CD14-positive monocyte (primary cell): Measurements from ENCODE around the gene PHLDA2. TPM values are rescaled to one million over a fixed set of nuclear protein-coding genes. Genes with fewer than 3 reads are reported as not detected.

Source experiments
- DNase-seq, 3 donors: peaks; one replicate each; pipeline ENCODE4 v3.0.0-alpha.2; 2011 to 2022
- H2AFZ ChIP-seq: 2 replicates; pipeline ENCODE4 v1.6.0; 2012; ENCODE audit warnings: mild to moderate bottlenecking, low read depth, low read length, inconsistent platforms; ENCODE audit not compliant: insufficient read depth, poor library complexity, severe bottlenecking
- H3K27ac ChIP-seq, 2 donors: 1 replicate in 1 of 2; 2 replicates in 1 of 2; pipeline ENCODE4 v1.5.1; 2012 to 2013; ENCODE audit warnings: low read length in 2 of 2, control low read depth in 1 of 2, inconsistent platforms in 1 of 2, low read depth in 1 of 2, mild to moderate bottlenecking in 1 of 2
- H3K27me3 ChIP-seq, 2 donors: one replicate each; pipeline versions ENCODE4 v1.6.0 to v1.6.1; 2011 to 2013; ENCODE audit warnings: low read length in 2 of 2; ENCODE audit not compliant: control insufficient read depth in 2 of 2, insufficient read depth in 2 of 2
- H3K36me3 ChIP-seq, 2 donors: replicated peaks in 1 of 2; 1 replicate in 1 of 2; 2 replicates in 1 of 2; pipeline versions ENCODE4 v1.5.1 to v1.6.1; 2012 to 2013; ENCODE audit warnings: low read length in 2 of 2, control low read depth in 1 of 2, inconsistent platforms in 1 of 2, mild to moderate bottlenecking in 1 of 2; ENCODE audit not compliant: insufficient read depth in 2 of 2, control insufficient read depth in 1 of 2
- H3K4me1 ChIP-seq, 2 donors: 1 replicate in 1 of 2; 2 replicates in 1 of 2; pipeline versions ENCODE4 v1.5.1 to v1.6.1; 2012 to 2013; ENCODE audit warnings: low read length in 2 of 2, control low read depth in 1 of 2, inconsistent platforms in 1 of 2, mild to moderate bottlenecking in 1 of 2, moderate library complexity in 1 of 2; ENCODE audit not compliant: insufficient read depth in 2 of 2, control insufficient read depth in 1 of 2
- H3K4me2 ChIP-seq: replicated peaks from 2 replicates; pipeline ENCODE3; 2012; ENCODE audit warnings: low read length, moderate library complexity, mild to moderate bottlenecking; ENCODE audit not compliant: poor library complexity, severe bottlenecking; ENCODE audit errors: extremely low read depth
- H3K4me3 ChIP-seq, 3 experiments: fragments of 200-600 bp in 1 of 3; sonication (generic) in 1 of 3; replicated peaks in 1 of 3; 1 replicate in 2 of 3; 2 replicates in 1 of 3; pipeline ENCODE4 v1.5.1; 2011 to 2013; ENCODE audit warnings: low read length in 3 of 3, mild to moderate bottlenecking in 3 of 3, control low read depth in 2 of 3, low read depth in 2 of 3, inconsistent platforms in 1 of 3, moderate library complexity in 1 of 3
- H3K79me2 ChIP-seq: 2 replicates; pipeline ENCODE4 v1.6.0; 2012; ENCODE audit warnings: mild to moderate bottlenecking, control low read depth, inconsistent platforms, low read length, moderate library complexity; ENCODE audit not compliant: insufficient read depth
- H3K9ac ChIP-seq: 2 replicates; pipeline ENCODE4 v1.6.0; 2017; ENCODE audit warnings: low read length, mild to moderate bottlenecking; ENCODE audit not compliant: insufficient read depth, poor library complexity, severe bottlenecking
- H3K9me3 ChIP-seq, 2 donors: replicated peaks in 1 of 2; 1 replicate in 1 of 2; 2 replicates in 1 of 2; pipeline versions ENCODE4 v1.5.1 to v1.6.1; 2012 to 2013; ENCODE audit warnings: low read length in 2 of 2, control low read depth in 1 of 2; ENCODE audit not compliant: control insufficient read depth in 1 of 2, insufficient read depth in 1 of 2
- H4K20me1 ChIP-seq: 2 replicates; pipeline ENCODE4 v1.6.0; 2012; ENCODE audit warnings: mild to moderate bottlenecking, low read length, control low read depth, moderate library complexity; ENCODE audit not compliant: insufficient read depth
- H3K27ac Mint-ChIP-seq, 7 donors: one replicate each; pipeline ENCODE4 v1.8.0; 2020; ENCODE audit warnings: mild to moderate bottlenecking in 7 of 7, mixed read lengths in 7 of 7, moderate library complexity in 6 of 7, inconsistent platforms in 2 of 7
- H3K27me3 Mint-ChIP-seq, 3 donors: one replicate each; pipeline ENCODE4 v1.8.0; 2021 to 2022; ENCODE audit warnings: low read depth in 3 of 3, mild to moderate bottlenecking in 3 of 3, mixed read lengths in 3 of 3, moderate library complexity in 3 of 3, inconsistent platforms in 1 of 3
- H3K36me3 Mint-ChIP-seq, 2 donors: one replicate each; pipeline ENCODE4 v1.8.0; 2020; ENCODE audit warnings: mixed read lengths in 2 of 2, inconsistent platforms in 1 of 2, mild to moderate bottlenecking in 1 of 2
- H3K4me1 Mint-ChIP-seq: one replicate; pipeline ENCODE4 v1.8.0; 2020; ENCODE audit warnings: mild to moderate bottlenecking, mixed read lengths
- H3K4me3 Mint-ChIP-seq, 2 donors: one replicate each; pipeline ENCODE4 v1.8.0; 2020; ENCODE audit warnings: mild to moderate bottlenecking in 2 of 2, mixed read lengths in 2 of 2, moderate library complexity in 1 of 2
- H3K9me3 Mint-ChIP-seq, 7 donors: one replicate each; pipeline ENCODE4 v1.8.0; 2020 to 2022; ENCODE audit warnings: mixed read lengths in 7 of 7, mild to moderate bottlenecking in 6 of 7, moderate library complexity in 6 of 7, inconsistent platforms in 2 of 7
- CTCF ChIP-seq: fragments of 200-600 bp; IDR thresholded peaks from one replicate; pipeline ENCODE4 v1.8.0; 2022; ENCODE audit warnings: antibody characterized with exemption, mild to moderate bottlenecking
- WGBS: methylation state at CpG from one replicate; pipeline ENCODE4 v1.1.5; 2013; ENCODE audit warnings: missing lambda C conversion rate; ENCODE audit not compliant: insufficient coverage; 5-methylcytosine and 5-hydroxymethylcytosine counted together
- intact Hi-C, 2 donors: fragments of 100-400 bp; cut with micrococcal nuclease; formaldehyde crosslinking; loops; one replicate each; pipeline versions ENCODE4 v1.15.0 to v1.15.1; 2023
- polyA plus RNA-seq, 3 donors: library from polyadenylated mRNA; depleted of rRNA in 1 of 3; unstranded in 2 of 3; stranded (reverse) in 1 of 3; fragments of 300-500 nt in 2 of 3; fragments of >200 nt in 1 of 3; fragmentation: Illumina TruSeq in 2 of 3; gene quantifications; 1 replicate in 2 of 3; 2 replicates in 1 of 3; pipeline ENCODE4 v1.2.3, GENCODE V29; 2012 to 2021

Gene PHLDA2
- polyA plus RNA-seq, 3 donors = 2.6 to 54.5 (median 4.7) TPM

GRCh38 chr11:2916114-2916891 is 12.9 kb downstream of the PHLDA2 start:
- H3K27ac Mint-ChIP-seq = no peak overlapping the region
- Histone ChIP-seq H3K27me3 (peaks cover 0 to 3% of the 10 kb centered on the region in 2 donors), H2AFZ (no peak overlapping the region), H3K79me2 (no peaks in the 10 kb centered on the region), H3K36me3 (no peaks in the 10 kb centered on the region), H4K20me1 (peaks cover 16% of the 10 kb centered on the region), H3K4me2 (no peak overlapping the region), H3K4me3 (no peak overlapping the region), H3K4me1 (no peaks in the 10 kb centered on the region), H3K9me3 (no peaks in the 10 kb centered on the region), H3K9ac (no peak overlapping the region), H3K27ac (no peak overlapping the region)
- DNase-seq = no peak
- H3K9me3 Mint-ChIP-seq = peaks cover 0 to 2% (median 0%) of the 10 kb centered on the region in 7 donors
- peaks cover 15% of the 10 kb centered on the region for H3K4me1 Mint-ChIP-seq
- H3K36me3 Mint-ChIP-seq = peaks cover 2 to 3% of the 10 kb centered on the region in 2 donors
- no peak for TF ChIP-seq CTCF
- H3K4me3 Mint-ChIP-seq = no peak overlapping the region
- peaks cover 15 to 21% (median 18%) of the 10 kb centered on the region in 3 donors for H3K27me3 Mint-ChIP-seq
- intact Hi-C loops = no loop called here
- WGBS = 97% methylated on average over 11 of the region's 20 CpGs

- peaks cover 0 to 2% (median 0%) of the 10 kb centered on the region in 7 donors for H3K9me3 Mint-ChIP-seq
- no peak overlapping the region for H3K9ac ChIP-seq
- peaks cover 16% of the 10 kb centered on the region for H4K20me1 ChIP-seq
- no peak overlapping the region for H3K4me3 Mint-ChIP-seq
- no peaks in the 10 kb centered on the region for H3K9me3 ChIP-seq
- peaks cover 0 to 3% of the 10 kb centered on the region in 2 donors for H3K27me3 ChIP-seq
- WGBS = 82% methylated on average over 8 of the region's 11 CpGs
- peaks cover 15% of the 10 kb centered on the region for H3K4me1 Mint-ChIP-seq
- no peak overlapping the region for H3K27ac ChIP-seq
- H2AFZ ChIP-seq = no peak overlapping the region
- intact Hi-C loops = no loop called here
- peaks cover 20 to 23% (median 21%) of the 10 kb centered on the region in 3 donors for H3K27me3 Mint-ChIP-seq
- no peaks in the 10 kb centered on the region for H3K36me3 ChIP-seq
- no peak overlapping the region for H3K27ac Mint-ChIP-seq
- peaks cover 2 to 3% of the 10 kb centered on the region in 2 donors for H3K36me3 Mint-ChIP-seq
- H3K4me3 ChIP-seq = no peak overlapping the region
- no peak for DNase-seq
- H3K4me1 ChIP-seq = no peaks in the 10 kb centered on the region
- H3K4me2 ChIP-seq = no peak overlapping the region
- H3K79me2 ChIP-seq = no peaks in the 10 kb centered on the region
- TF ChIP-seq CTCF = no peak
Measured at GRCh38 chr11:2915473-2915872, 13.7 kb downstream of the PHLDA2 start.
